Stimulated activated naive CD8-positive, alpha-beta T cell treated with anti-CD3 and anti-CD28 coated beads, Interleukin-15, amount 100 ng/mL, for 72 hours (primary cell): ENCODE data around the gene USP24.

Source experiments
- ATAC-seq: fragments of 150-1000 bp; cut with Tn5 transposase; 2 replicates; pipeline ENCODE4 v1.10.0; 2021; ENCODE audit warnings: mild to moderate bottlenecking, moderate library complexity
- DNase-seq, 2 donors: peaks; one replicate each; pipeline ENCODE4 v3.0.0; 2021 to 2022
- H3K27ac Mint-ChIP-seq, 2 donors: one replicate each; pipeline ENCODE4 v1.8.0; 2022; ENCODE audit warnings: mild to moderate bottlenecking in 2 of 2, mixed read lengths in 2 of 2, moderate library complexity in 2 of 2
- H3K27me3 Mint-ChIP-seq: one replicate; pipeline ENCODE4 v1.8.0; 2022; ENCODE audit warnings: mixed read lengths
- H3K4me1 Mint-ChIP-seq: one replicate; pipeline ENCODE4 v1.8.0; 2022; ENCODE audit warnings: mild to moderate bottlenecking, mixed read lengths
- H3K4me3 Mint-ChIP-seq, 2 donors: one replicate each; pipeline ENCODE4 v1.8.0; 2022; ENCODE audit warnings: mild to moderate bottlenecking in 2 of 2, mixed read lengths in 2 of 2, moderate library complexity in 1 of 2
- H3K9me3 Mint-ChIP-seq, 2 donors: one replicate each; pipeline ENCODE4 v1.8.0; 2022; ENCODE audit warnings: mixed read lengths in 2 of 2

The USP24 gene

GRCh38 chr1:55067022-55067778 is 148.0 kb downstream of the USP24 start:
- Mint-ChIP-seq H3K27ac (peak overlapping the region in 1 of 2 donors; percentile 88), H3K9me3 (no peaks in the 10 kb centered on the region), H3K27me3 (no peaks in the 10 kb centered on the region), H3K4me3 (no peak overlapping the region), H3K4me1 (peaks cover 8% of the 10 kb centered on the region)
- no peak for ATAC-seq
- no peak for DNase-seq

GRCh38 chr1:55065648-55066047 is 149.5 kb downstream of the USP24 start:
- peaks cover 8% of the 10 kb centered on the region for H3K4me1 Mint-ChIP-seq
- DNase-seq (no peak), ATAC-seq (no peak)
- no peak overlapping the region for H3K4me3 Mint-ChIP-seq
- H3K27ac Mint-ChIP-seq = no peak overlapping the region
- no peaks in the 10 kb centered on the region for H3K27me3 Mint-ChIP-seq
- H3K9me3 Mint-ChIP-seq = no peaks in the 10 kb centered on the region

GRCh38 chr1:55064861-55065263 is 150.3 kb downstream of the USP24 start:
- no peak for ATAC-seq
- no peak overlapping the region for H3K4me3 Mint-ChIP-seq
- H3K4me1 Mint-ChIP-seq = peaks cover 16% of the 10 kb centered on the region
- no peaks in the 10 kb centered on the region for H3K9me3 Mint-ChIP-seq
- H3K27ac Mint-ChIP-seq = peak overlapping the region in 1 of 2 donors; percentile 71
- no peak for DNase-seq
- H3K27me3 Mint-ChIP-seq = no peaks in the 10 kb centered on the region

GRCh38 chr1:55064071-55064581 is 151.0 kb downstream of the USP24 start:
- Mint-ChIP-seq H3K4me3 (no peak overlapping the region), H3K27me3 (no peaks in the 10 kb centered on the region), H3K4me1 (peaks cover 16% of the 10 kb centered on the region), H3K9me3 (no peaks in the 10 kb centered on the region), H3K27ac (no peak overlapping the region)
- DNase-seq (no peak), ATAC-seq (no peak)

- H3K27ac Mint-ChIP-seq = no peak overlapping the region
- ATAC-seq = no peak
- H3K4me1 Mint-ChIP-seq = peaks cover 16% of the 10 kb centered on the region
- H3K9me3 Mint-ChIP-seq = no peaks in the 10 kb centered on the region
- DNase-seq = no peak
- H3K4me3 Mint-ChIP-seq = no peak overlapping the region
- H3K27me3 Mint-ChIP-seq = no peaks in the 10 kb centered on the region
Observed at GRCh38 chr1:55063577-55063942, 151.6 kb downstream of the USP24 start.

- no peak overlapping the region for H3K4me3 Mint-ChIP-seq
- H3K27me3 Mint-ChIP-seq = no peaks in the 10 kb centered on the region
- H3K27ac Mint-ChIP-seq = peak overlapping the region in 1 of 2 donors; percentile 55
- H3K4me1 Mint-ChIP-seq = peaks cover 16% of the 10 kb centered on the region
- no peak for ATAC-seq
- no peaks in the 10 kb centered on the region for H3K9me3 Mint-ChIP-seq
- no peak for DNase-seq
Observed at GRCh38 chr1:55062801-55063576, 152.2 kb downstream of the USP24 start.

- Mint-ChIP-seq H3K9me3 (no peaks in the 10 kb centered on the region), H3K4me1 (peaks cover 16% of the 10 kb centered on the region), H3K27me3 (no peaks in the 10 kb centered on the region), H3K27ac (no peak overlapping the region), H3K4me3 (no peak overlapping the region)
- ATAC-seq (no peak), DNase-seq (no peak)
Observed at GRCh38 chr1:55061706-55062321, 153.3 kb downstream of the USP24 start.

GRCh38 chr1:55061000-55061705 is 154.0 kb downstream of the USP24 start:
- peaks cover 16% of the 10 kb centered on the region for H3K4me1 Mint-ChIP-seq
- no peaks in the 10 kb centered on the region for H3K9me3 Mint-ChIP-seq
- no peak overlapping the region for H3K4me3 Mint-ChIP-seq
- peak overlapping the region; percentile 42 to 52 for H3K27ac Mint-ChIP-seq
- no peaks in the 10 kb centered on the region for H3K27me3 Mint-ChIP-seq
- ATAC-seq (no peak), DNase-seq (no peak)

GRCh38 chr1:55060133-55060999 is 154.8 kb downstream of the USP24 start:
- DNase-seq = peak in 1 of 2 donors; percentile 28
- Mint-ChIP-seq H3K27ac (peak overlapping the region in 1 of 2 donors; percentile 49), H3K4me1 (peaks cover 16% of the 10 kb centered on the region), H3K9me3 (no peaks in the 10 kb centered on the region), H3K4me3 (no peak overlapping the region), H3K27me3 (no peaks in the 10 kb centered on the region)
- ATAC-seq = peak; percentile 77

GRCh38 chr1:55059302-55060132 is 155.6 kb downstream of the USP24 start:
- Mint-ChIP-seq H3K27ac (no peak overlapping the region), H3K9me3 (no peaks in the 10 kb centered on the region), H3K4me3 (no peak overlapping the region), H3K4me1 (peaks cover 16% of the 10 kb centered on the region), H3K27me3 (no peaks in the 10 kb centered on the region)
- no peak for ATAC-seq
- peak in 1 of 2 donors; percentile 9 for DNase-seq

- DNase-seq (peak in 1 of 2 donors; percentile 8), ATAC-seq (no peak)
- Mint-ChIP-seq H3K9me3 (no peaks in the 10 kb centered on the region), H3K4me3 (no peak overlapping the region), H3K27ac (peak overlapping the region in 1 of 2 donors; percentile 40), H3K4me1 (peaks cover 16% of the 10 kb centered on the region), H3K27me3 (no peaks in the 10 kb centered on the region)
Observed at GRCh38 chr1:55057956-55058298, 157.2 kb downstream of the USP24 start.

GRCh38 chr1:55057270-55057955 is 157.8 kb downstream of the USP24 start:
- ATAC-seq (no peak), DNase-seq (peak in 1 of 2 donors; percentile 7)
- H3K27ac Mint-ChIP-seq = peak overlapping the region in 1 of 2 donors; percentile 7
- no peaks in the 10 kb centered on the region for H3K27me3 Mint-ChIP-seq
- H3K9me3 Mint-ChIP-seq = no peaks in the 10 kb centered on the region
- H3K4me1 Mint-ChIP-seq = peaks cover 15% of the 10 kb centered on the region
- no peak overlapping the region for H3K4me3 Mint-ChIP-seq

- Mint-ChIP-seq H3K27me3 (no peaks in the 10 kb centered on the region), H3K4me1 (peaks cover 12% of the 10 kb centered on the region), H3K9me3 (no peaks in the 10 kb centered on the region), H3K27ac (no peak overlapping the region), H3K4me3 (no peak overlapping the region)
- ATAC-seq (peak; percentile 4), DNase-seq (no peak)
Observed at GRCh38 chr1:55056632-55056992, 158.6 kb downstream of the USP24 start.
